ENCODE data around the gene SETD7.

DNA sequence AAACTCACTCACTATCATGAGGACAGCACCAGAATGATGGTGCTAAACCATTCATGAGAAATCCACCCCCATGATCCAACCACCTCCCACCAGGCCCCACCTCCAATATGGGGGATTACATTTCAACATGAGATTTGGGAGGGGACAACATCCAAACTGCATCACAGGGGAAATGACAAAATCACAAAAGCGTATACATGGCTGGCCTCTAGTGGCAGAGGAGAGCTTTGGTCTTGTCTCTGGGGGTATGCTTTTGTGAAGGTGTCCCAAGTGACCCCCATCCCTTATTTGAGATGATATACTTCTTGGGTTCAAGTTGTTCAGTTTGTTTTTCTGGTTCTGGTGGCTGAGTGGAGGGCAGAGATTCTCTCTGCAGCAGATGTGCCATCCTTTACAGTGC is 8.5 kb upstream of the SETD7 start:
- TF ChIP-seq, protein P1, sequence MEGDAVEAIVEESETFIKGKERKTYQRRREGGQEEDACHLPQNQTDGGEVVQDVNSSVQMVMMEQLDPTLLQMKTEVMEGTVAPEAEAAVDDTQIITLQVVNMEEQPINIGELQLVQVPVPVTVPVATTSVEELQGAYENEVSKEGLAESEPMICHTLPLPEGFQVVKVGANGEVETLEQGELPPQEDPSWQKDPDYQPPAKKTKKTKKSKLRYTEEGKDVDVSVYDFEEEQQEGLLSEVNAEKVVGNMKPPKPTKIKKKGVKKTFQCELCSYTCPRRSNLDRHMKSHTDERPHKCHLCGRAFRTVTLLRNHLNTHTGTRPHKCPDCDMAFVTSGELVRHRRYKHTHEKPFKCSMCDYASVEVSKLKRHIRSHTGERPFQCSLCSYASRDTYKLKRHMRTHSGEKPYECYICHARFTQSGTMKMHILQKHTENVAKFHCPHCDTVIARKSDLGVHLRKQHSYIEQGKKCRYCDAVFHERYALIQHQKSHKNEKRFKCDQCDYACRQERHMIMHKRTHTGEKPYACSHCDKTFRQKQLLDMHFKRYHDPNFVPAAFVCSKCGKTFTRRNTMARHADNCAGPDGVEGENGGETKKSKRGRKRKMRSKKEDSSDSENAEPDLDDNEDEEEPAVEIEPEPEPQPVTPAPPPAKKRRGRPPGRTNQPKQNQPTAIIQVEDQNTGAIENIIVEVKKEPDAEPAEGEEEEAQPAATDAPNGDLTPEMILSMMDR (IDR thresholded peaks at IDR 0.05; ENCODE audit: low read depth, low read length) = no peak
- no peak for TF ChIP-seq POLR2A (IDR thresholded peaks at IDR 0.05; ENCODE audit: extremely low read depth, insufficient read length)

All from NB4 (cell line).